HG02885 (cell line): ENCODE measurements around the gene PLCG1.
A peak's percentile ranks its signal among the peaks of the same experiment; 100 is the strongest.
"Not testable (repeated sequence)": the region's sequence is repeated elsewhere in the genome, so short reads cannot be mapped to it uniquely, and the experiment has no call there.

Source experiments
- ATAC-seq: cut with Tn5 transposase; IDR thresholded peaks from one replicate; pipeline ENCODE4 v1.9.1; 2021; ENCODE audit warnings: mild to moderate bottlenecking; ENCODE audit not compliant: unreplicated experiment, poor library complexity

The PLCG1 gene

GRCh38 chr20:41136680-41137613, at the start of gene PLCG1:
PLCG1 (plus strand) TSS chr20:41137543; CDS start chr20:41137642, 99 bp downstream.
- peak; percentile 62 for ATAC-seq

- ATAC-seq = no peak
Observed at GRCh38 chr20:41087777-41088176, 49.6 kb upstream of the PLCG1 start.

- ATAC-seq = no peak
Observed at GRCh38 chr20:41089555-41089954, 47.8 kb upstream of the PLCG1 start.

GRCh38 chr20:41091927-41092326, 45.4 kb upstream of the PLCG1 start:
- ATAC-seq = no peak

- ATAC-seq = no peak
Observed at GRCh38 chr20:41094353-41095055, 42.8 kb upstream of the PLCG1 start.

- ATAC-seq = no peak
Observed at GRCh38 chr20:41095110-41095969, 42.0 kb upstream of the PLCG1 start.

- no peak for ATAC-seq
Observed at GRCh38 chr20:41098703-41099250, 38.6 kb upstream of the PLCG1 start.

GRCh38 chr20:41100001-41100480, 37.3 kb upstream of the PLCG1 start:
- ATAC-seq = no peak

- no peak for ATAC-seq
Observed at GRCh38 chr20:41101660-41102059, 35.7 kb upstream of the PLCG1 start.

GRCh38 chr20:41108531-41108930, 28.8 kb upstream of the PLCG1 start:
- no peak for ATAC-seq

GRCh38 chr20:41110012-41110411, 27.3 kb upstream of the PLCG1 start:
- ATAC-seq = no peak

GRCh38 chr20:41110930-41111577, 26.3 kb upstream of the PLCG1 start:
- no peak for ATAC-seq

- no peak for ATAC-seq
Observed at GRCh38 chr20:41111578-41111951, 25.8 kb upstream of the PLCG1 start.

- ATAC-seq = no peak
Observed at GRCh38 chr20:41116282-41116956, 20.9 kb upstream of the PLCG1 start.

- not testable (repeated sequence) for ATAC-seq
Observed at GRCh38 chr20:41118159-41118558, 19.2 kb upstream of the PLCG1 start.

GRCh38 chr20:41118632-41119031, 18.7 kb upstream of the PLCG1 start:
- ATAC-seq = no peak

- no peak for ATAC-seq
Observed at GRCh38 chr20:41119614-41120561, 17.5 kb upstream of the PLCG1 start.

- ATAC-seq = no peak
Observed at GRCh38 chr20:41121399-41121798, 15.9 kb upstream of the PLCG1 start.
